ENCODE results near the gene PARD3.

GRCh38 chr10:34151931-34152330 lies 663.2 kb downstream of the PARD3 start:
- TF ChIP-seq CTCF (IDR thresholded peaks at IDR 0.05) (no peak), POLR2A (IDR thresholded peaks at IDR 0.05) (no peak)
